ENCODE data around the gene C11orf86.

The C11orf86 gene

GRCh38 chr11:66969584-66970225 is 5.4 kb upstream of the C11orf86 start:
- Histone ChIP-seq H3K27ac (ENCODE audit: low read depth, low read length) (no peak overlapping the region), H3K36me3 (ENCODE audit: insufficient read depth, low read length) (no peaks in the 10 kb centered on the region), H3K9ac (ENCODE audit: low read length) (no peak overlapping the region), H3K4me3 (ENCODE audit: low read depth in 1 of 2, low read length in 2 of 2) (no peak overlapping the region), H3K4me1 (ENCODE audit: insufficient read depth, low read length) (no peaks in the 10 kb centered on the region), H3K27me3 (ENCODE audit: control insufficient read depth in 1 of 2, insufficient read depth in 2 of 2, low read length in 2 of 2) (no peaks in the 10 kb centered on the region), H3K9me3 (ENCODE audit: low read length) (no peaks in the 10 kb centered on the region)

DNA sequence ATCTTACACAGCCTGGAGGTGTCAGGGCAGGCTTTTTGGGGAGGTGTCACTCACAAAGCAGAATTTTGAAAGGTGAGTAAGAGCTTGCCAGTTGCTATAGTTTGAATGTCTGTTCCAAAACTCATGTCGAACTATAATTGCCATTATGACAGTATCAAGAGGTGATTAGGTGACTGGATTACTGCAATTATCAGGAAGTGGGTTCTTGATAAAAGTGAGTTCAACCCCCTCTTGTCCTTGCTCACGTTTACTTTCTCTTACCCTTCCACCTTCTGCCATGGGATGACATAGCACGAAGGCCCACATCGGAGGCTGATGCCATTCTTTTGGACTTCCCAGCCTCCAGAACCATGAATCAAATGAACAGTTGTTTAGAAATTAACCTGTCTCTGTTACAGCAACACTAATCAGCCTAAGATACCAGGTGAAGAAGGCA is 4.7 kb upstream of the C11orf86 start:
- Histone ChIP-seq H3K27me3 (ENCODE audit: control insufficient read depth in 1 of 2, insufficient read depth in 2 of 2, low read length in 2 of 2) (no peaks in the 10 kb centered on the region), H3K4me3 (ENCODE audit: low read depth in 1 of 2, low read length in 2 of 2) (no peak overlapping the region), H3K27ac (ENCODE audit: low read depth, low read length) (no peak overlapping the region), H3K9ac (ENCODE audit: low read length) (no peak overlapping the region), H3K4me1 (ENCODE audit: insufficient read depth, low read length) (no peaks in the 10 kb centered on the region), H3K36me3 (ENCODE audit: insufficient read depth, low read length) (no peaks in the 10 kb centered on the region), H3K9me3 (ENCODE audit: low read length) (no peaks in the 10 kb centered on the region)

- no peak overlapping the region for H3K4me3 ChIP-seq (ENCODE audit: low read depth in 1 of 2, low read length in 2 of 2)
- H3K36me3 ChIP-seq (ENCODE audit: insufficient read depth, low read length), result no peaks in the 10 kb centered on the region
- no peaks in the 10 kb centered on the region for H3K4me1 ChIP-seq (ENCODE audit: insufficient read depth, low read length)
- no peaks in the 10 kb centered on the region for H3K27me3 ChIP-seq (ENCODE audit: control insufficient read depth in 1 of 2, insufficient read depth in 2 of 2, low read length in 2 of 2)
- no peak overlapping the region for H3K9ac ChIP-seq (ENCODE audit: low read length)
- H3K9me3 ChIP-seq (ENCODE audit: low read length), result no peaks in the 10 kb centered on the region
- no peak overlapping the region for H3K27ac ChIP-seq (ENCODE audit: low read depth, low read length)
Observed at GRCh38 chr11:66970807-66971442, 4.2 kb upstream of the C11orf86 start.

DNA sequence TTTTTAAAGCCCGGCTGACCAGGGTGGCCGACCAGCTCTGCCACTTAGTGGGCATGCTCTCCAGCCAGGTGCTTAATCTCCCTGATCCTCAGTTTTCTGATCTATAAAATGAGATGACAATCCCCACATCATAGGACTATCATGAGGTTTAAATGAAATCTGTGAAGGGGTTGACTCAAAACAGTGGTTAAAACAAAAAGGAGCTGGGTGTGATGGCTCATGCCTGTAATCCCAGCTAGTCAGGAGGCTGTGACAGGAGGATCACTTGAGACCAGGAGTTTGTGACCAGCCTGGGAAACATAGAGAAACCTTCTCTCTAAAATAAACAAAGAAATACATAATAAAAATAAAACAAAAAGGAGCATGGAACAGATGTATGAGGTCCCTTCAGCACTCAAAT is 3.6 kb upstream of the C11orf86 start:
- no peaks in the 10 kb centered on the region for H3K27me3 ChIP-seq (ENCODE audit: control insufficient read depth in 1 of 2, insufficient read depth in 2 of 2, low read length in 2 of 2)
- H3K4me1 ChIP-seq (ENCODE audit: insufficient read depth, low read length), result no peaks in the 10 kb centered on the region
- H3K27ac ChIP-seq (ENCODE audit: low read depth, low read length), result no peak overlapping the region
- no peak overlapping the region for H3K4me3 ChIP-seq (ENCODE audit: low read depth in 1 of 2, low read length in 2 of 2)
- no peaks in the 10 kb centered on the region for H3K36me3 ChIP-seq (ENCODE audit: insufficient read depth, low read length)
- no peak overlapping the region for H3K9ac ChIP-seq (ENCODE audit: low read length)
- H3K9me3 ChIP-seq (ENCODE audit: low read length), result no peaks in the 10 kb centered on the region

GRCh38 chr11:66973956-66974580 is 1.0 kb upstream of the C11orf86 start:
- Histone ChIP-seq H3K36me3 (ENCODE audit: insufficient read depth, low read length) (no peaks in the 10 kb centered on the region), H3K9me3 (ENCODE audit: low read length) (no peaks in the 10 kb centered on the region), H3K4me1 (ENCODE audit: insufficient read depth, low read length) (no peaks in the 10 kb centered on the region), H3K9ac (ENCODE audit: low read length) (no peak overlapping the region), H3K27me3 (ENCODE audit: control insufficient read depth in 1 of 2, insufficient read depth in 2 of 2, low read length in 2 of 2) (no peaks in the 10 kb centered on the region), H3K4me3 (ENCODE audit: low read depth in 1 of 2, low read length in 2 of 2) (no peak overlapping the region), H3K27ac (ENCODE audit: low read depth, low read length) (no peak overlapping the region)

- Histone ChIP-seq H3K9me3 (ENCODE audit: low read length) (peaks cover 5% of the 10 kb centered on the region), H3K9ac (ENCODE audit: low read length) (no peak overlapping the region), H3K4me1 (ENCODE audit: insufficient read depth, low read length) (no peaks in the 10 kb centered on the region), H3K36me3 (ENCODE audit: insufficient read depth, low read length) (no peaks in the 10 kb centered on the region), H3K4me3 (ENCODE audit: low read depth in 1 of 2, low read length in 2 of 2) (no peak overlapping the region), H3K27ac (ENCODE audit: low read depth, low read length) (no peak overlapping the region), H3K27me3 (ENCODE audit: control insufficient read depth in 1 of 2, insufficient read depth in 2 of 2, low read length in 2 of 2) (no peaks in the 10 kb centered on the region)
Observed at GRCh38 chr11:66975405-66976027, 412 bp downstream of the C11orf86 start.

DNA sequence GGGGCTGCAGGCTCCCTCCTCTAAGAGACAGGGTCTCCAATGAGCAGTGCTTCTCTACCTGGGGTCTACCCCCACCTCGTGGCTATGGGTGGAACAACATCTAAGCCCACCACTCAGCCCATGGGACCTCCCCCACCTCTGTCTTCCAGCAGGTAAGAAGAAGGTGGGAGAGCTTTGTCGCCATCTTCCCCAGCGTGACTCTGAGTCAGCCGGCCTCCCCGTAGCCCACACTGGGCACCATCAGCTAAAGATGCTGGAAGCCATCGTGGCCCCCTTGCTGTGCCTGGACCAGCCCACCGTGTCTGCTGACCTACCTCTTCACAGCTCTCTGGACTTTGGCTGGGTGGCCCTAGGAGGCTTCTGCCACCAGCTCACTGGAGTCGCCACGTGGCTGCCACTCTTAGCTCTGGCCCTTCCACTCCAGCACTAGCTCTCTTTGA is 944 bp downstream of the C11orf86 start:
- no peaks in the 10 kb centered on the region for H3K27me3 ChIP-seq (ENCODE audit: control insufficient read depth in 1 of 2, insufficient read depth in 2 of 2, low read length in 2 of 2)
- no peak overlapping the region for H3K4me3 ChIP-seq (ENCODE audit: low read depth in 1 of 2, low read length in 2 of 2)
- peaks cover 5% of the 10 kb centered on the region for H3K9me3 ChIP-seq (ENCODE audit: low read length)
- H3K27ac ChIP-seq (ENCODE audit: low read depth, low read length), result no peak overlapping the region
- no peak overlapping the region for H3K9ac ChIP-seq (ENCODE audit: low read length)
- H3K36me3 ChIP-seq (ENCODE audit: insufficient read depth, low read length), result no peaks in the 10 kb centered on the region
- H3K4me1 ChIP-seq (ENCODE audit: insufficient read depth, low read length), result no peaks in the 10 kb centered on the region

DNA sequence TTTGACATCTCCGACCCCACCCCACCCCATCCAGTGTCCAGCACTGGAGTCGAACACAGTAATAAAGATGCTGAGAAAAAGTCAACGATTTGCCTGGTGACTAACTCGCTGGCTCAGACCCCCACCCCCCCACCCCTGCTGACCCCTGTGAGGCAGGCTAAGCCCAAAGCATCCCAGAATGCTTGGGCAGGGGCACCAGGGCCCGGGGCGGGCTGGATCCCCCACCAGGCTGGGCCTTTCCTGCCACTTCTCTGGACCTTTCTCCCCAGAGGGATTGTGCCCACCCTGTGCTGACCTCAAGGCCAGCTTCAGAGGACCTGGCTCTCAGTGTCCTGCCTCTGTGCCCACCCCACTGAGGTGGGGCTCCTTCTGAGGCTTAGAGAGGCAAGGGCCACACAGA is 1.8 kb downstream of the C11orf86 start:
- Histone ChIP-seq H3K27me3 (ENCODE audit: control insufficient read depth in 1 of 2, insufficient read depth in 2 of 2, low read length in 2 of 2) (no peaks in the 10 kb centered on the region), H3K9me3 (ENCODE audit: low read length) (peaks cover 5% of the 10 kb centered on the region), H3K27ac (ENCODE audit: low read depth, low read length) (no peak overlapping the region), H3K36me3 (ENCODE audit: insufficient read depth, low read length) (no peaks in the 10 kb centered on the region), H3K9ac (ENCODE audit: low read length) (no peak overlapping the region), H3K4me3 (ENCODE audit: low read depth in 1 of 2, low read length in 2 of 2) (no peak overlapping the region), H3K4me1 (ENCODE audit: insufficient read depth, low read length) (no peaks in the 10 kb centered on the region)

GRCh38 chr11:66978229-66978628 is 3.1 kb downstream of the C11orf86 start:
- Histone ChIP-seq H3K27ac (ENCODE audit: low read depth, low read length) (no peak overlapping the region), H3K4me1 (ENCODE audit: insufficient read depth, low read length) (no peaks in the 10 kb centered on the region), H3K36me3 (ENCODE audit: insufficient read depth, low read length) (no peaks in the 10 kb centered on the region), H3K9me3 (ENCODE audit: low read length) (peaks cover 5% of the 10 kb centered on the region), H3K9ac (ENCODE audit: low read length) (no peak overlapping the region), H3K4me3 (ENCODE audit: low read depth in 1 of 2, low read length in 2 of 2) (no peak overlapping the region), H3K27me3 (ENCODE audit: control insufficient read depth in 1 of 2, insufficient read depth in 2 of 2, low read length in 2 of 2) (no peaks in the 10 kb centered on the region)

GRCh38 chr11:66978717-66979116 is 3.6 kb downstream of the C11orf86 start:
- Histone ChIP-seq H3K4me1 (ENCODE audit: insufficient read depth, low read length) (no peaks in the 10 kb centered on the region), H3K36me3 (ENCODE audit: insufficient read depth, low read length) (no peaks in the 10 kb centered on the region), H3K9ac (ENCODE audit: low read length) (no peak overlapping the region), H3K27ac (ENCODE audit: low read depth, low read length) (no peak overlapping the region), H3K4me3 (ENCODE audit: low read depth in 1 of 2, low read length in 2 of 2) (no peak overlapping the region), H3K27me3 (ENCODE audit: control insufficient read depth in 1 of 2, insufficient read depth in 2 of 2, low read length in 2 of 2) (no peaks in the 10 kb centered on the region), H3K9me3 (ENCODE audit: low read length) (peaks cover 5% of the 10 kb centered on the region)

- H3K27ac ChIP-seq (ENCODE audit: low read depth, low read length), result no peak overlapping the region
- peaks cover 5% of the 10 kb centered on the region for H3K9me3 ChIP-seq (ENCODE audit: low read length)
- H3K9ac ChIP-seq (ENCODE audit: low read length), result no peak overlapping the region
- H3K4me3 ChIP-seq (ENCODE audit: low read depth in 1 of 2, low read length in 2 of 2), result no peak overlapping the region
- no peaks in the 10 kb centered on the region for H3K27me3 ChIP-seq (ENCODE audit: control insufficient read depth in 1 of 2, insufficient read depth in 2 of 2, low read length in 2 of 2)
- no peaks in the 10 kb centered on the region for H3K4me1 ChIP-seq (ENCODE audit: insufficient read depth, low read length)
- no peaks in the 10 kb centered on the region for H3K36me3 ChIP-seq (ENCODE audit: insufficient read depth, low read length)
Observed at GRCh38 chr11:66979336-66979980, 4.4 kb downstream of the C11orf86 start.
